Measurements from ENCODE around the gene ZNF430.
A peak's percentile ranks its signal among the peaks of the same experiment; 100 is the strongest.

ZNF430 gene

GRCh38 chr19:21045028-21045427, 24.6 kb downstream of the ZNF430 start:
- H3K4me3 ChIP-seq (ENCODE audit: low read length): no peak overlapping the region
- TF ChIP-seq CTCF (conservative IDR thresholded peaks at IDR 0.05; ENCODE audit: low read length): no peak
- DNase-seq (ENCODE audit: low read depth): no peak

- DNase-seq (ENCODE audit: low read depth): no peak
- no peak overlapping the region for H3K4me3 ChIP-seq (ENCODE audit: low read length)
- TF ChIP-seq CTCF (conservative IDR thresholded peaks at IDR 0.05; ENCODE audit: low read length): no peak
Observed at GRCh38 chr19:21046489-21046888, 26.0 kb downstream of the ZNF430 start.

GRCh38 chr19:21047716-21048115, 27.3 kb downstream of the ZNF430 start:
- no peak overlapping the region for H3K4me3 ChIP-seq (ENCODE audit: low read length)
- DNase-seq (ENCODE audit: low read depth): no peak
- no peak for TF ChIP-seq CTCF (conservative IDR thresholded peaks at IDR 0.05; ENCODE audit: low read length)

GRCh38 chr19:21052902-21053301, 32.4 kb downstream of the ZNF430 start:
- DNase-seq (ENCODE audit: low read depth): no peak
- no peak for TF ChIP-seq CTCF (conservative IDR thresholded peaks at IDR 0.05; ENCODE audit: low read length)
- no peak overlapping the region for H3K4me3 ChIP-seq (ENCODE audit: low read length)

GRCh38 chr19:21065336-21065735, 44.9 kb downstream of the ZNF430 start:
- DNase-seq (ENCODE audit: low read depth): no peak
- no peak overlapping the region for H3K4me3 ChIP-seq (ENCODE audit: low read length)
- TF ChIP-seq CTCF (conservative IDR thresholded peaks at IDR 0.05; ENCODE audit: low read length): no peak

- no peak for TF ChIP-seq CTCF (conservative IDR thresholded peaks at IDR 0.05; ENCODE audit: low read length)
Observed at GRCh38 chr19:21082011-21082975, 61.8 kb downstream of the ZNF430 start, which contains the start of gene ZNF714. ZNF714 (plus strand) TSS chr19:21082203; CDS start chr19:21098269, 16,066 bp downstream.

GRCh38 chr19:21084343-21084742, 63.9 kb downstream of the ZNF430 start:
- DNase-seq (ENCODE audit: low read depth): peak; percentile 67
- no peak overlapping the region for H3K4me3 ChIP-seq (ENCODE audit: low read length)
- TF ChIP-seq CTCF (conservative IDR thresholded peaks at IDR 0.05; ENCODE audit: low read length): no peak

More at GRCh38 chr19:21082011-21082975, 61.8 kb downstream of the ZNF430 start, which contains the start of gene ZNF714:
- peak; percentile 83 for DNase-seq (ENCODE audit: low read depth)
- H3K4me3 ChIP-seq (ENCODE audit: low read length): peak within 1 kb of the TSS; percentile 69

Data from AG10803 (cell line).